GM19239 (cell line): ENCODE measurements around the gene ARHGAP11A.
A peak's percentile ranks its signal among the peaks of the same experiment; 100 is the strongest.
"Not testable (repeated sequence)": the region's sequence is repeated elsewhere in the genome, so short reads cannot be mapped to it uniquely, and the experiment has no call there.

Experiments
- DNase-seq: peaks from one replicate; pipeline ENCODE4 v3.0.0; 2011; ENCODE audit warnings: low spot score; ENCODE audit not compliant: insufficient read length
- FAIRE-seq: peaks from 2 replicates; lab custom pipeline; 2011; peaks lifted over from hg19 to GRCh38; lab: Jason Lieb, UNC

ARHGAP11A gene

GRCh38 chr15:32615051-32615870 is at the start of gene ARHGAP11A:
Gene ARHGAP11A (plus strand): TSS chr15:32615504. CDS start chr15:32616212, 708 bp downstream.
- peak; percentile 89 for FAIRE-seq
- DNase-seq: peak; percentile 24

DNA sequence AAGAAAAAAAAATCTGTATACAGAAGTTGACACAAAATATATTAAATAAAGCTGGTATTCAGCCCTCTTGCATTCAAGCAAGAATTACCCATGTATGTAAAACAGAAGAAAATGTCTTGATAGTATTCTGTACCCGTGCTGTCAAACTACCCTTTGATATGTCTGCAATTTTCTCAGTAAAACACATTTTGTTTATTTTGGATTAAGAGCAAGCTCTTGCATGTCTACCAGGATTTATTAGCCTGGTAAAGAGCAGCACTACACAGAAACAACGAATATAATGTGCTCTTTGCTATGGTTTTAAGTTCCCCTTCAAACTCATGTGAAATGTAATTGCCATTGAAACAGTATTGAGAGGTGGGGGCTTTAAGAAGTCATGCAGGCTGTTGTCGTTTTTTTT is 46.3 kb upstream of the ARHGAP11A start:
- not testable (repeated sequence) for DNase-seq, FAIRE-seq

DNA sequence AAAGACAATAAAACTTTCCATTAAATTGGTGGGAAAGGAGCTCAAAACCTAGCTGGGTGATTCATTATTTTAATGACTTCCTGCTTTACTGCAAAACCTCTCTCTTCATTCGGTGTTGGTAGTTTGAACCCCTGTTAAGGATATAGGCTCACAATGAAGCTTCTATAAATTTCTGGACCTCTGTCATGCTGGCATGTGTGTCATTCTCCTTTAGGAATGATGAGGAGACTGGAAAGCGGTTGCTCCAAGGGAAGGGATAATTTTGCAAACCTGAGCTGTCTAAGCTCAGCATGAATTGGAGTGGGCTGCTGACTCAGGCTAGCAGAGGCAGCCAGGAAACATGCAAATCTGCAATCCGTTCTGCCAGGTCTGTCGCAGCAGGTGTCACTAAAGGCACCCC is 36.8 kb upstream of the ARHGAP11A start:
- FAIRE-seq, DNase-seq: not testable (repeated sequence)

DNA sequence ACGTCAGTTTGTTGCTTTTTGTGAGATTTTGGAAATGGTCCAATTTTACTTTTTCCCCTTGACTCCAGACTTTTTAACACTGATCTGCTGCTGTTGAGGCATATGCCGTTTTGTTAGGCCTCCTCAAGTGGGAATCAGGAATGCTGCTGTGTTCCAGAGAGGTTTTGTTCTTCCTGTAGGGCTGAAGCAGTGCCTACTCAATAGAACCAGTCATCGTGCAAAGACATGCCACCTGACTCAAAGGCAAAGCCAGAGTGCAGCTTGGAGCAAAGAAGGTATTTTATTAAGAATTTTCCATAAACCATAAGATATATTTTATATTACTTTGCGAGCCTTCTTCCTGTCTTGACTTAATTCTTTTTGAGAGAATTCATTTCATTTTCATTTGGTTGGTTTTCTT is 29.5 kb upstream of the ARHGAP11A start:
- not testable (repeated sequence) for FAIRE-seq, DNase-seq

DNA sequence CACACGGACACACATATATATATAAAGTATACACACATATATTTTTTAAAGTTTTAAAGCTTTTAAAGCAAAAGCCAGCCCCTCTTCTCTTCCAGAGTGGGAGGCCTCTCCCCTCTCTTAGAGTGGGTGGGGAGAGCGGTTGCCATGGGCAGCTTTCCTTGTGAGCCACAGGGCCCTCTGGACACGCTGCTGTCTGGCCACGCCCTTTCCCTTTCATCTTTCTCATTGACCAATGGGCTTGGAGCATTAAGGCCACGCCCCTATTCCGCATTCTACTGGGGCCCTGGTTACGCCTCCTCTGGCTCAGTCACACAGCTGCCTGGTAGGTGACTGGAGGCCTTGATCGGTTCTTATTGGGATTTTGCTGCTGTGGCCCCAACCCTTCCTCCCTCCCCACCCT is 22.2 kb upstream of the ARHGAP11A start, which contains the start of gene GOLGA8N:
TSS of gene GOLGA8N (plus strand) at position 306 of the 400 bp plus-strand sequence.
- not testable (repeated sequence) for FAIRE-seq, DNase-seq

DNA sequence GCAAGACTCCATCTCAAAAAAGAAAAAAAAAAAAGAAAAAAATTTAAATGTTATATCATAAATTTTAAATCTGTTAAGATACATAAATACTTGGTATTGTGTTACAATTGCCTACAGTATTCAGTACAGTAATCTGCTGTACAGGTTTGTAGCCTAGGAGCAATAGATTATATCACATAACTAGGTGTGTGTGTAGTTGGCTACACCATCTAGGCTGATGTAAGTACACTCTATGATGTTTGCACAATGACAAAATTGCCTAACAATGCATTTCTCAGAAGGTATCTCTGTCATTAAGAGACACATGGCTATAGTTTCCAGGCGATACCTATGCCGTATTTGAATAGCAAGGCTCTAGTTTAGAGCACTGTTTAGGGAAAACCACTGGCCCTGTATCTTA is 5.8 kb upstream of the ARHGAP11A start:
- not testable (repeated sequence) for FAIRE-seq, DNase-seq

DNA sequence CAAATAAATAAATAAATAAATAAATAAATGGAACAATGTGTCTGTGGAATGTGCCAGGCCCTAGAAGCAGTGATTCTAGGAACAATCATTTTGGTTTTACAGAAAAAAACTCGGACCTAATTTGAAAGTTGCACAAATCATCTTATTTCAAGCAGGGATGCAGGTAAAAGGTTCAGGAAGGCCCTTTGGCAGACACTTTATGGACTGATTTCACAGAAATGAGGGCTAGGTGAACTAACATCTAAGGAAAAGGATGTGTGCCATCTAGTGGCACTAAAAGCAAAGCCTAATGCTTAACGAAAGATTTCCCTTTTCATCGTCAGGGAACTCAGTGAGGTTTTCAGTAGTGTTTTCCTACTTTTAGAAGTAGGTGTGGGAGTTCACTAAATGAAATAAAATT is 4.6 kb upstream of the ARHGAP11A start:
- peak; percentile 88 for FAIRE-seq
- not testable (repeated sequence) for DNase-seq

GRCh38 chr15:32614712-32615050 is 623 bp upstream of the ARHGAP11A start:
- FAIRE-seq, DNase-seq: not testable (repeated sequence)

GRCh38 chr15:32615871-32616426 is 645 bp downstream of the ARHGAP11A start:
- DNase-seq: not testable (repeated sequence)
- FAIRE-seq: peak; percentile 54

DNA sequence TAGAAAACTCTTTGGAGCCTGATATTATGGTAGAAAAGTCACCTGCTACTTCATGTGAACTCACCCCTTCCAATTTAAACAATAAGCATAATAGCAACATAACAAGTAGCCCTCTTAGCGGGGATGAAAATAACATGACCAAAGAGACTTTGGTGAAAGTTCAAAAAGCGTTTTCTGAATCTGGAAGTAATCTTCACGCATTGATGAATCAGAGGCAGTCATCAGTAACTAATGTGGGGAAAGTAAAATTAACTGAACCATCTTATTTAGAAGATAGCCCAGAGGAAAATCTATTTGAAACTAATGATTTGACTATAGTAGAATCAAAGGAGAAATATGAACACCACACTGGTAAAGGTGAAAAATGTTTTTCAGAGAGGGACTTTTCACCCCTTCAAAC is 21.1 kb downstream of the ARHGAP11A start:
- FAIRE-seq (no peak), DNase-seq (no peak)

DNA sequence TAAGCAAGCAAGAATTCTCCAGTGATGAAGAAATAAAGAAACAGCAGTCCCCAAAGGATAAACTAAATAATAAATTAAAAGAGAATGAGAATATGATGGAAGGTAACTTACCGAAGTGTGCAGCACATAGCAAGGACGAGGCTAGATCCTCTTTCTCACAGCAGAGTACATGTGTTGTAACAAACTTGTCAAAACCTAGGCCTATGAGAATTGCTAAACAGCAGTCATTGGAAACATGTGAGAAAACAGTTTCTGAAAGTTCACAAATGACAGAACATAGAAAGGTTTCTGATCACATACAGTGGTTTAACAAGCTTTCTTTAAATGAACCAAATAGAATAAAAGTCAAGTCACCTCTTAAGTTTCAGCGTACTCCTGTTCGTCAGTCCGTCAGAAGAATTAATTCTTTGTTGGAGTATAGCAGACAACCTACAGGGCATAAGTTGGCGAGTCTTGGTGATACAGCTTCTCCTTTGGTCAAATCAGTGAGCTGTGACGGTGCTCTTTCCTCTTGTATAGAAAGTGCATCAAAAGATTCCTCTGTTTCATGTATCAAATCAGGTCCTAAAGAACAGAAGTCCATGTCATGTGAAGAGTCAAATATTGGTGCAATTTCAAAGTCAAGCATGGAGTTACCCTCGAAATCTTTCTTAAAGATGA is 21.7 kb downstream of the ARHGAP11A start:
- peak; percentile 72 for FAIRE-seq
- no peak for DNase-seq

DNA sequence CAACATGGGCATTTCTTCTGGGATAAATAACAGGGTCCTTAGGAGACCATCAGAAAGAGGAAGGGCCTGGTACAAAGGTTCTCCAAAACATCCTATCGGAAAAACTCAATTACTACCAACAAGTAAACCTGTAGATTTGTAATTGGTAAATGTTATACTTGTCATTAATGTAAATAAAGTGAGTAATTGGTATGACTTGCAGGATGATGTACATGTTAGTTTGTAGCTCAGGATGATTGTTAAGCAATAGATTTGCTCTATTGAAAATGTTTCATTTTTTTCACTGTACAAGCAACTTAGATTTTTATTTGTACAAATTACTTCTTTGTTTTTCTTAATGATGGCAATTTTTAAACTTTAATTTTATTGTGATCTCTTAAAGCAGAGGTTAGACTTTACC is 22.4 kb downstream of the ARHGAP11A start:
- DNase-seq: no peak
- peak; percentile 4 for FAIRE-seq

DNA sequence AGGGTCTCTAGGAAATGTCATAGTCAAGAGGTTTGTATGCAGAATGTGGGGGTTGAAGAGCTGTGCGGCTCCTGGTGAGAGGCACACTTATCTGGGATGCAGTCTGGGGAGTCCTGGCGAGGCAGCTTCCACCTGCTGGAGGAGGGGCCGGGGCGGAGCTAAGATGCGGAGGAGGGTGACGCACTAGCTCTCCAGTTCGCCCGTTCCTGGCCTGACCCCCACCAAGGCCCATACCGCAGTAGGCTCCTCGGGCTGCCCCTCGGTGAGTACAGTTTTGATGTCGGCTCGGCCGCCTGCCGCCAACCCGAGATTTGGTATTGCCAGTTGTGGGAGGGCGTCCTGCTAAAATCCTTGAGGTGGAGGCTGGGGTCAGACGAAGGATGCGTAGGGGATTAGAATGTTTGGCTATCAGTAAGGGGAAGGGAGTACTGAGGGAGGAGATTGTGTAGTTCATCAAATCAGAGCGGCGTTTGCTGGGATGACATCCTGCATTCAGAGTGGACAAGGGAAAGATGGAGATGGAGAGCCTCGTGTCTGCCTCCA is 26.3 kb downstream of the ARHGAP11A start, which contains the start of gene SCG5:
TSS of gene SCG5 (plus strand) at position 194 of the 543 bp plus-strand sequence. CDS start 1,883 bp downstream, outside the sequence.
- FAIRE-seq: no peak
- no peak for DNase-seq

DNA sequence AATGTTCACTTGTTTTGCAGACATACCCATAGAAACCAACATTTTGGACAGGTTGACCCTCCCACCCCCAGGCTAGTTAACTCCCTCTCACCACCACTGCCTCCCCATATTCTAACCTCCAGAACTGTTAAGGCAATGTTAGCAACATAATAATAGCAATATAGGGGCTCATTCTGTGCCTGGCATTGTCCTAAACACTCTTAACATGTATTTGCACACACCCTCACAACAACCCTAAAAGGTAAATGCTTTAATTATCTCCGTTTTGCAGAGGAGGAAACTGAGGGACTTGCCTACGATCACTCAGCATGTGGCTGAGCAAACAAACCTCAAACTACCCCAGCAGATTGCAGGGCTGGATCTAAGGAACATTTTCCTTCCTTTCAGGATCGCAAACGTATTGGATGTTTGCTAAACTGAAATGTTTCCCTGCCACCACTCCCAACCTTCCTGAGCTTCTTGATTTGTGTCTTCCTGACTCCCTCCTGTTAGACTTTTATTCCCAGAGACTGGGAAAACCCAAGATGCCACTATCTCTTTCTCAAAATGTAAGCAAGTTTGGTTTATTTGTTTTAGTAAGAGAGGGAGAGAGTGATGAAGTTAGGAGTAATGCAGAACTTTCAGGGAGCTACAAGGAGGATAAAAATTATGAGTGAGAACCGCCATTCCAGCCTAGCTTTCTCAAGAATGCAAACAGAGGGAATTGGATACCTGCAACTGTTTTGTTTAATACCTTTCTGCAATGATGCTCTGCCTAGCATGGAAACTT is 27.5 kb downstream of the ARHGAP11A start:
- no peak for DNase-seq
- FAIRE-seq: no peak

DNA sequence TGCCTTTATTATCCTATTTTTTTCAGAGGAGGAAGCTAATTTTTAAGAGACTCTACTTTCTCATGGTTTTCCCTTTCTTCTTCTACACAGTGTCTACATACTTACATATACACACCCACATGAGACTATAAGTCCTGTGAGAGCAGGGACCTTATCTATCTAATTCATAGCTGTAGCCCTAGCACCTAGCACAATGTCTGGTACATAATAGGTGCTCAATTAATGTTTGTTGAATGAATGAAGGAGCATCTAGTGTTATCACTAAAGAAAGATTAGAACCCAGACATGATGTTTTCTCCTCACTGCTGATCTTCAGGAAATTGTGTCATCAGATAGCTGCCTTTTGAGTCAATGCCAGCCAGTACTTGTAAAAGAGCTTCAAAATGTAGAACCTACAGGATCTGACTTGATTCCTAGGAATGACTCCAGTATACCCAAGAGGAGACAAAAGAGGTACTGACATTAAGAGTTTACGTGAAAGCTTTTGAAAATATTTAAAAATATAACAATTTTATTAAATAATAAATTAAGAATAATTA is 28.7 kb downstream of the ARHGAP11A start:
- no peak for DNase-seq
- FAIRE-seq: no peak

- FAIRE-seq: no peak
- no peak for DNase-seq
These were observed 31.0 kb downstream of the ARHGAP11A start for GRCh38 chr15:32646291-32646690.

DNA sequence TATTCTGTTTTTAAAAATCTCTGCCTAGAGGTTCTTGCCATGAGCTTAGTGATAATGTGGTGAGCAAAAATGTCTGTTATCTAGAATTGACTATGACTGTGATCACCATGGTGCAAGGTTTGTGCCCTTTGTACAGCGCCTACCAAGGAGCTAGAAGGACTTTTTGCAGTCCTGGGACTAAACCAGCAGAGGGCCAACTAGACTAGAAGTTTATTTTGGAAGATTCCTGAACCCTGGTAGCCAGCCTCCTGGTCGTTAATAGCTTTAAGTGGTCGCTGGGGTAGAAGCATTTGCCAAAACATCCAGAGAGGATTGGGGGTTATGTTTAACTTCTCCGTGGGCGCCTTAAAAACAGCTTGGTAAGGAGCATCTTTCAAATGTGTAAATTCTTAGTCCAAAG is 34.0 kb downstream of the ARHGAP11A start:
- no peak for FAIRE-seq
- no peak for DNase-seq

DNA sequence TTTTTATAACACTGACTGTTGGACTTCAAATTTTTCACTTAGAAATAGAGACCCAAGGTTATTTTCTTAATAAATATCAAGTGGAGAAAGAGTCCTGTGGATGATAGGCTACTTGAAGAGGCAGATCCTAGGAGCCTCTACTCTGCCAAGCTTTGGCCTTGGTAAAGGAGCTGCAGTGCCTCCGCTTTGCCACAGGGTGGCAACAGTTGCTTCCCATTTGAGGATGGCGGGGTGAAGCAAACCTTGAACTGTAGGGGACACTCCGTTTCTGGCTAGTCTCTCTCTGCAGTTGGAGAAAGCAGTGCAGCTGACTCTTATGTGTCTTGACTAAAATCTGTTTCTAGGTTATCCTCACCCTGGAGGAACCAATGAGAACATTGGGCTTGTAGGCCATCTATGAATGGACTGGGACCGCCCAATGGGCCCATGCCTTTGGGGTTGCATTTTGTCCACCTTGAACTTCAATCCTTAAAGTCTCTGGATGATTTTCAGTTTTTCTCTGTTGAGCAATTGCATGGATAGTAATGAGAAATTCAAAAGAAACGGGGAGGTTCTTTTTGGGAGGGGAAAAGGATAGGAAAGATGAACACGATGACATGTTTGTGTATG is 36.0 kb downstream of the ARHGAP11A start:
- FAIRE-seq (peak; percentile 40), DNase-seq (peak; percentile 53)

GRCh38 chr15:32652178-32652577 is 36.9 kb downstream of the ARHGAP11A start:
- FAIRE-seq (no peak), DNase-seq (no peak)
